ENCODE data around the gene C4orf17.
A peak's percentile ranks its signal among the peaks of the same experiment; 100 is the strongest.

Gene C4orf17

GRCh38 chr4:99536848-99537247 is 26.0 kb downstream of the C4orf17 start:
- no peak for DNase-seq (ENCODE audit: low read depth in 1 of 2, low spot score in 1 of 2)

DNA sequence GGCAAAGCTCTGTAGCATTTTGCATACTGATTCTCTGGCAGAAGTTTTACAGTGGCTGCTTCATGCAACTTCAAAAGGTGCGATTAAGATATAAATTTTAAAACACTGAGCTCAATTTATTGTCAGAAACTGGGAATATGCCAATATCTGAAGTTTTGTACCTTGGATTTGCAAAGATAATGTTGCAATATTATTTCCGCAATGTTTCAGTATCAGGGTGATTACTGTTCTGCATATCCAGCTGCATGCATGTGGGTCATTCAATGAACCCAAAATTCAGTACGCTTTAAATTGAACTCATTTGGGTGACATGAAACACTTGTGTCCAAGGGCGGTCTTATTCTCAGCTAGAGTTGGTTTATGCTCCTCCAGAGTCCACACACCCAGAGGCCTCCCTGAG is 26.9 kb downstream of the C4orf17 start:
- no peak for DNase-seq (ENCODE audit: low read depth in 1 of 2, low spot score in 1 of 2)

- no peak for DNase-seq (ENCODE audit: low read depth in 1 of 2, low spot score in 1 of 2)
Measured at GRCh38 chr4:99540277-99540939, 29.6 kb downstream of the C4orf17 start.

- DNase-seq (ENCODE audit: low read depth in 1 of 2, low spot score in 1 of 2) = no peak
Measured at GRCh38 chr4:99552872-99553271, 42.1 kb downstream of the C4orf17 start.

GRCh38 chr4:99563310-99564186 is 52.7 kb downstream of the C4orf17 start, which contains the start of gene TRMT10A:
TSS of gene TRMT10A (minus strand) at chr4:99564039. CDS start at chr4:99559338, 4,701 bp downstream.
- peak; percentile 84 to 88 for DNase-seq (ENCODE audit: low read depth in 1 of 2, low spot score in 1 of 2)

- DNase-seq (ENCODE audit: low read depth in 1 of 2, low spot score in 1 of 2) = no peak
Measured at GRCh38 chr4:99564921-99565320, 54.1 kb downstream of the C4orf17 start.

- DNase-seq (ENCODE audit: low read depth in 1 of 2, low spot score in 1 of 2) = no peak
Measured at GRCh38 chr4:99571883-99572282, 61.1 kb downstream of the C4orf17 start.

DNA sequence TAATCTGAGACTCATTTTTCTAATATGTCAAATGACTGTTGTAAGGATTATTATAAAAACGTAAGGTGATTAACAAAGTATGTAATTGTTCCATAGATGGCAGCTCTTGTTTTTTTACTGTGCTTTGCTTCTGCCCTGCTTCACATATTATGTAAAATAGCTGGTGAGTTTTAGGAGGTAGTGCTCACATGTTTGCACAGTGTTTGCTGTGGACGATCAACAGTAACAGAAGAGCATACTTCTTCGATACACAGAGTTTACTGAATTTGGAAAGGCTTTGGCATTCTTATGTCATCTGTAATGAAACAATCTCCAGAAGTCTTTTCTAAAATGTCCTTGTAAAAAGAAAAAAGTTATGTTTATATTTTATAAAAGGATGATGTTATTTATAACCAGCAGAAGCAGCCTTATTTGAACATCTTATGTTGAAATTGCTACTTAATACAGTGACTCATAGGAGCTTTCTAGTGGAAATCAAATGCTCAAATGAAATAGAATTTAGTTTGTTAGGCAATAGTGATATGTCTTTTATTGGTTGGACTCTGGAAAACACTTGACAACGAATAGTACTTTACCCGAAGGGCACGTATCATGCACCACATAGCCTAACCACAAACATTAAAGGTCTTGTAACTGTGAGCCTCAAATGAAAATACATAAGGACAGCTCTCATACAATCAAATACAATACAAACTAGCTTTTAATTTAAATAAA is 61.9 kb downstream of the C4orf17 start:
- DNase-seq (ENCODE audit: low read depth in 1 of 2, low spot score in 1 of 2) = no peak

DNA sequence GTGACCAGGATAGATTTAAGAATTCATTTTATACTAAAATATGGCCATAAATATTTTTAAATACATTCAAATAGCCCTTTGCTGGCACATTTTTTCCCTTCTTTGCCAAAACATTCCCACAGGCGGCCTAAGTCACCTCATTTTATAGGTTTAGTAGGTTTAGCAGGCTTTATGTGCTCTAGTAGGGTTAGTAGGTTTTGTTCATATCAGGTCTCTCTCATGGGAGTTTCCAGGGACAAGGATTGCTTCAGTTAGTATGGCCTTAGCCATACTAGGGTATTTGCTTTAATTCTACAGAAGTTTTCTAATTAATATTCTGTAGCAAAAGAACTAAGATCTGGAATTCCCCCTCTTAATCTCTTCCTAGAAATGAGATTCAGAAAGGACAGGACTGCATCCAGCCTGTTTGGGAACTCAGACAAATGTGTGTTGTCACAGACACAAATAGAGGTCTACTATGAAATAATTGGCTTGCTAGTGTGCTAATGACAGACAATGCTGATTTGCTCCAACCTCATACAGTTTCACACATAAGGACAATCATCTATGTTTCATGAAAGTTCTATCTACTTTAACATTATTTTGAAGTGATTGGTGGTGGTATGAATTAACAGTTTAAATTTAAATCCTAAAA is 63.0 kb downstream of the C4orf17 start:
- DNase-seq (ENCODE audit: low read depth in 1 of 2, low spot score in 1 of 2) = no peak

DNA sequence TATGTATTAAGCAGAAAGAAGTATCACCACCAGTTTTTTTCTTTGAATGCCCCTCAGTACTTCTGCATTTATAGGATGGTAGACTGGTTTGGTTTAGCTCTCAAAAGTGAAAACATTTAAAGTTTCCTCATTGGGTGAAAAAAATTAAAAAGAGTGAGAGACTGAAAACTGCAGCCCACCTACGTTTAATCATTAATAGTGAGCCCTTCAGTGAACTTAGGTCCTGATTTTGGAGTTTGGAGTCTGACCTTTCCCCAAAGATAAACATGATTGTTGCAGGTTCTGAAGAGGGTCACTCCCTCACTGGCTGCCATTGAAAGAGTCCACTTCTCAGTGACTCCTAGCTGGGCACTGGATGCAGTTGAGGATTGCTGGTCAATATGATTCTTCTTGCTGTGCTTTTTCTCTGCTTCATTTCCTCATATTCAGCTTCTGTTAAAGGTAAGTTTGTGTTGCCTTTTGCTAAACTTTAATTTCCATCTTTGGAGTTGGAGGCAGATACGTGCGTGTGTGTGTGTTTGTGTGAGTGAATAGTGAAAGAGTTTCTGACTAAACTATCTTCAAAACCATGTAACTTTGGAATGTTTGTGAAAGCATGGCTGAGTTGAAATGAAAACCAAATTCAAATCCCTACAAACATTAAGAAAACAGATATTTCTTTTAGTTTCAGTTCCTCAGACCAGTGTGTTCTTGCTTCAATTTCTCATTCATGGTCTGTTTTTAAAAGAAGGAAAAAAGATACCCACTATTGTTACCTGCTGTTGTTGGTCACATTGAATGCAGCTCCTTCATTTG is 63.9 kb downstream of the C4orf17 start, which contains the start of gene MTTP:
MTTP (plus strand) TSS at position 295 of the 795 bp plus-strand sequence; CDS start at position 381, 86 bp downstream.
- no peak for DNase-seq (ENCODE audit: low read depth in 1 of 2, low spot score in 1 of 2)

DNA sequence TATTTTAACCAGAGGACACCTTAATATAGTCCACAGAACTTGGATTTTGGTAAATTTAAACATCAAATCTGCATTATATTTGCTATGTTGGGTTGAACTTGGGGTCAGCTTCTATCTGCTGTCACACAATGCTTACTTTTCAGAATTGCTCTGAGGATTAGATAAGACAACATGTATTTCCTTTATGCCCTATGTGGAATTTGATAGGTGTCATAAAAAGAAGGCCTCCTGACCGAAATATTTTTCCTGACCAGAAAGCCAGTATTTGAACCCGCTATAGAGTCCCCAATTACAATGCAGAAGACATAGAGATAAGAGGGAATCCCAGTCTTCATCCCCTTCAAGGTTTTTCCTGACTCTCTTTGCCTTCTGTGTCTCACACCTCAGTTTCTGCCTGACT is 67.9 kb downstream of the C4orf17 start:
- DNase-seq (ENCODE audit: low read depth in 1 of 2, low spot score in 1 of 2) = no peak

DNA sequence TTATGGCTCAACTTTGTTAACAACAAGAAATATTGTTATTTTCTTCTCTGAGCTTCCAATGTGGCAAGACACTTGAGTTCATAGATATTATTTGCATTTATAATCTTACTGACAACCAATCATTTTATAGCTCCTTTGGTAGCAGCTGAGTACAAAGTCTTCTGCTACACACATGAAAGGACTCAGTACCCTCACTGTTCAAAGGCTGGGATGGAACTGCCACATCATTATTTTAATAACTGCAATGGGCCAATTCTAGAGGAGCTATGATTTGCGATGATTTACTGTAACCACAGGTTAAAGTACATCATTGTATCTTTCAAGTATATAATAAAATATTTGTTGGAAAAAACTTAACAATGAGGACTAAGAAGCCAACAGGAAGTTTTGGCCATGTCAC is 74.7 kb downstream of the C4orf17 start:
- no peak for DNase-seq (ENCODE audit: low read depth in 1 of 2, low spot score in 1 of 2)

DNA sequence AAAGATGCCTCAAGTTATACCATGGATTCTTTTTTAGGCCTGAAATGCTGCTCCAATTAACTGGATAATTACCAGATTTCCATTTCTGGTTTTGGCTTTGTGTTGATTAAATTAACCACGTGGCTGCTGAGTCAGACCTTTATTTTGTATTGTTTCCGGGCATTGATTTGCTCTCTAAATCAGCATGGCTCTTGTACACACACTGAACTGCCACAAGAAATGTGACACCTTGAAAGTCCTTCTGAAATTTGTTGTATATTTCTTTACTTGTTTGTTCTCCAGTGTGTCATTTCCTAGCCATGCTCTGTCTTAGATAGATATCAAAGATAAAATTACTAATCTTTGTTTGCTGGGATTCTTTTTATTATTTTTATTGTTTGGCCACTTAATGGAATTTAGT is 75.5 kb downstream of the C4orf17 start:
- no peak for DNase-seq (ENCODE audit: low read depth in 1 of 2, low spot score in 1 of 2)

DNA sequence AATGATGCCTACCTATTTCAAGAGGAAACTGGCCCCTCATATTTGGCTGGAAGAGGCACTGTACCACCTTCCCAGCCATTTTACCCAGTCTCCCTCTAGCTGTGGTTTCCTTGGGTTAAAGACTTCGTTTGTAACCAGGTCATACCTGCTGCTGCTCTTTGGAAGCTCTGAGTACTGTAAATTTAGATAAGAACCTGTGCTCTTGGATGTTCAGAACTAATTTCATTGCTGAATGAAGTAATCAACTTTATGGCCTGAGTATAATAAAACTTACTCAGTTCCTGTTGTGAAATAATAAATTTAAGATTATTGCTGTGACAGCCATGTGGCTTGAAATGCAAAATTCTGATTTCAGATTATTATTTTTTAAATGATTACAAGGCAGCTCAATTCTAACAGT is 76.0 kb downstream of the C4orf17 start:
- no peak for DNase-seq (ENCODE audit: low read depth in 1 of 2, low spot score in 1 of 2)

- DNase-seq (ENCODE audit: low read depth in 1 of 2, low spot score in 1 of 2) = no peak
Measured at GRCh38 chr4:99587309-99587708, 76.5 kb downstream of the C4orf17 start.

GRCh38 chr4:99587803-99588202 is 77.0 kb downstream of the C4orf17 start:
- DNase-seq (ENCODE audit: low read depth in 1 of 2, low spot score in 1 of 2) = no peak

DNA sequence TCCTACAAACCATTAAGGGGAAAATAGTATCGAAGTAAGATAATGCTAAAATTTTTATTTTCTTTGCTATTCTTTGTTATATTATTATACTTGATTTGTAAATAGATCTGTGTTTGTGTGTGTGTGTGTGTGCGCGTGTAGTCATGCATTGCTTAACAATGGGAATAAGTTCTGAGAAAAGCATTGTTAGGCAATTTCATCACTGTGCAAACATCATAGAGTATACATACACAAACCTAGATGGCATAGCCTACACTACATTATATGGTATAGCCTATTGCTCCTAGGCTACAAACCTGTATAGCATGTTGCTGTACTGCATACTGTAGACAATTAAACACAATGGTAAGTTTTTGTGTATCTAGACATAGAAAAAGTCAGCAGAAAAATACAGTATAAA is 80.9 kb downstream of the C4orf17 start:
- DNase-seq (ENCODE audit: low read depth in 1 of 2, low spot score in 1 of 2) = no peak
